GM12878 (cell line): ENCODE data around the gene CDC42EP3. TPM values are rescaled to one million over a fixed set of nuclear protein-coding genes. Genes with fewer than 3 reads are reported as not detected.

Source experiments
- ATAC-seq: fragments of 200-7000 bp; cut with Tn5 transposase; 3 replicates; pipeline ENCODE4 v1.9.1; 2020; ENCODE audit warnings: mild to moderate bottlenecking, moderate library complexity
- BruUV-seq: library from RNA; stranded (reverse); fragments of 400-500 nt; replicated peaks from 2 replicates; lab custom pipeline; 2021; lab: Mats Ljungman, UMichigan
- CTCF ChIA-PET: fragments of 300-600 bp; sonication (Branson Sonifier 250); formaldehyde crosslinking; extraction: SDS; loops from one replicate; lab custom pipeline; 2021; ENCODE audit warnings: inconsistent platforms; lab: Yijun Ruan, JAX
- POLR2A ChIA-PET: fragments of 350-600 bp; formaldehyde crosslinking; extraction: SDS; loops from one replicate; lab custom pipeline; 2021; ENCODE audit warnings: inconsistent platforms; lab: Charles Lee
- RAD21 ChIA-PET: fragments of 300-600 bp; sonication (Branson Sonifier 250); formaldehyde crosslinking; loops from one replicate; lab custom pipeline; 2023; ENCODE audit warnings: antibody characterized with exemption; ENCODE audit not compliant: unreplicated experiment; lab: Charles Lee
- SMC1A ChIA-PET: fragments of 300-600 bp; sonication (Branson Sonifier 250); formaldehyde crosslinking; loops from one replicate; lab custom pipeline; 2023; ENCODE audit not compliant: unreplicated experiment, uncharacterized antibody; lab: Charles Lee
- DNase-seq: peaks from one replicate; pipeline ENCODE4 v3.0.0-alpha.2; 2011; ENCODE audit warnings: low read depth, low spot score
- FAIRE-seq: peaks from 3 replicates; lab custom pipeline; 2011; peaks lifted over from hg19 to GRCh38; lab: Jason Lieb, UNC
- H2AFZ ChIP-seq: 2 replicates; pipeline ENCODE4 v1.6.0; 2011; ENCODE audit warnings: low read depth, low read length, control low read depth; ENCODE audit not compliant: control insufficient read depth
- H3K27ac ChIP-seq: 2 replicates; pipeline ENCODE4 v1.5.1; 2011; ENCODE audit warnings: control low read depth; ENCODE audit not compliant: control insufficient read depth, insufficient read depth
- H3K27me3 ChIP-seq, 2 experiments: replicated peaks in 1 of 2; 2 replicates each; pipeline versions ENCODE4 v1.6.0 to v1.6.1; 2011; ENCODE audit warnings: low read length in 1 of 2; ENCODE audit not compliant: control insufficient read depth in 2 of 2, insufficient read depth in 2 of 2
- H3K36me3 ChIP-seq, 2 experiments: 2 replicates each; pipeline ENCODE4 v1.5.1; 2011; ENCODE audit warnings: low read length in 1 of 2; ENCODE audit not compliant: control insufficient read depth in 2 of 2, insufficient read depth in 2 of 2
- H3K4me1 ChIP-seq: 2 replicates; pipeline ENCODE4 v1.6.1; 2011; ENCODE audit warnings: mild to moderate bottlenecking, low read length, moderate library complexity, mixed read lengths; ENCODE audit not compliant: control insufficient read depth, insufficient read depth
- H3K4me2 ChIP-seq: 2 replicates; pipeline ENCODE4 v1.6.0; 2011; ENCODE audit warnings: control low read depth; ENCODE audit not compliant: control insufficient read depth, insufficient read depth
- H3K4me3 ChIP-seq: fragments of 200-600 bp; sonication (generic); 2 replicates; pipeline ENCODE4 v1.5.1; 2016
- H3K79me2 ChIP-seq: 2 replicates; pipeline ENCODE4 v1.6.0; 2011; ENCODE audit warnings: low read length; ENCODE audit not compliant: control insufficient read depth, insufficient read depth
- H3K9ac ChIP-seq: 2 replicates; pipeline ENCODE4 v1.8.0; 2011; ENCODE audit warnings: low read length, control low read depth, mixed read lengths; ENCODE audit not compliant: control insufficient read depth, insufficient read depth
- H3K9me3 ChIP-seq: replicated peaks from 3 replicates; pipeline ENCODE4 v1.5.1; 2011; ENCODE audit warnings: mild to moderate bottlenecking, low read length; ENCODE audit not compliant: control insufficient read depth, insufficient read depth
- H4K20me1 ChIP-seq: 2 replicates; pipeline ENCODE4 v1.6.0; 2011; ENCODE audit not compliant: control insufficient read depth, insufficient read depth
- CHD2 ChIP-seq: IDR thresholded peaks from 2 replicates; pipeline ENCODE4 v1.6.1; 2011; ENCODE audit warnings: low read depth, low read length, improper control_type of control experiment, borderline replicate concordance
- MTA2 ChIP-seq: fragments of 450-650 bp; IDR thresholded peaks from 2 replicates; pipeline ENCODE4 v1.6.1; 2016; ENCODE audit warnings: low read depth, mild to moderate bottlenecking, moderate library complexity
- POLR2AphosphoS5 ChIP-seq: IDR thresholded peaks from 2 replicates; pipeline ENCODE4 v1.6.1; 2011; ENCODE audit warnings: mild to moderate bottlenecking, low read length, inconsistent platforms
- WGBS: methylation state at CpG from one replicate; pipeline ENCODE4 v1.1.6; 2016; ENCODE audit warnings: low lambda C conversion rate; ENCODE audit not compliant: insufficient replicate concordance, insufficient coverage; ENCODE audit errors: missing lambda C conversion rate; 5-methylcytosine and 5-hydroxymethylcytosine counted together
- in situ Hi-C: fragments of 300-500 bp; cut with MboI; formaldehyde crosslinking; loops from 9 replicates; pipeline ENCODE4 v1.14.3; 2018; ENCODE audit warnings: mixed read lengths
- intact Hi-C: fragments of 100-400 bp; cut with micrococcal nuclease; formaldehyde crosslinking; loops from one replicate; pipeline ENCODE4 v1.14.2; 2022; ENCODE audit not compliant: unreplicated experiment
- polyA plus RNA-seq, 11 experiments: library from polyadenylated mRNA; depleted of rRNA in 4 of 11; unstranded in 6 of 11; stranded (reverse) in 5 of 11; fragments of >200 nt; fragmentation: Nextera tagmentation in 4 of 11; fragmentation: Illumina TruSeq in 1 of 11; extraction: Ambion mirVana in 4 of 11; extraction: Trizol in 1 of 11; gene quantifications; 1 replicate in 1 of 11; 2 replicates in 10 of 11; pipeline versions ENCODE4 v1.2.1 to v1.2.3, GENCODE V29; 2011 to 2016; ENCODE audit warnings: inconsistent platforms in 2 of 11, missing spikeins in 2 of 11, low read depth in 1 of 11
- total RNA-seq, 4 experiments: library from RNA; depleted of rRNA in 3 of 4; stranded (reverse); fragments of >200 nt in 3 of 4; fragmentation: Illumina TruSeq in 1 of 4; extraction: Trizol in 1 of 4; gene quantifications; 2 replicates each; pipeline versions ENCODE4 v1.2.1 to v1.2.3, GENCODE V29; 2013 to 2021
- TF ChIP-seq, protein P1 (sequence below): fragments of 450-650 bp; IDR thresholded peaks from 2 replicates; pipeline ENCODE4 v1.6.1; 2017; ENCODE audit warnings: mild to moderate bottlenecking, moderate library complexity
- TF ChIP-seq, protein P2 (sequence below): fragments of 450-650 bp; IDR thresholded peaks from 2 replicates; pipeline ENCODE4 v1.6.1; 2017; ENCODE audit warnings: low read depth, mild to moderate bottlenecking, moderate library complexity
- TF ChIP-seq, protein P3 (sequence below): fragments of 450-650 bp; IDR thresholded peaks from 2 replicates; pipeline ENCODE4 v1.6.1; 2016; ENCODE audit warnings: mild to moderate bottlenecking
- TF ChIP-seq, protein P4 (sequence below): IDR thresholded peaks from 2 replicates; pipeline ENCODE4 v1.6.1; 2012; ENCODE audit warnings: improper control_type of control experiment, low read depth, low read length; ENCODE audit not compliant: insufficient replicate concordance

CDC42EP3 gene
- total and polyA plus RNA-seq, 10 of the 15 experiments (the other 5 are each of a cell fraction or from before 2014, with no cell fraction given): 11.8 to 86.9 (median 52.9) TPM

DNA sequence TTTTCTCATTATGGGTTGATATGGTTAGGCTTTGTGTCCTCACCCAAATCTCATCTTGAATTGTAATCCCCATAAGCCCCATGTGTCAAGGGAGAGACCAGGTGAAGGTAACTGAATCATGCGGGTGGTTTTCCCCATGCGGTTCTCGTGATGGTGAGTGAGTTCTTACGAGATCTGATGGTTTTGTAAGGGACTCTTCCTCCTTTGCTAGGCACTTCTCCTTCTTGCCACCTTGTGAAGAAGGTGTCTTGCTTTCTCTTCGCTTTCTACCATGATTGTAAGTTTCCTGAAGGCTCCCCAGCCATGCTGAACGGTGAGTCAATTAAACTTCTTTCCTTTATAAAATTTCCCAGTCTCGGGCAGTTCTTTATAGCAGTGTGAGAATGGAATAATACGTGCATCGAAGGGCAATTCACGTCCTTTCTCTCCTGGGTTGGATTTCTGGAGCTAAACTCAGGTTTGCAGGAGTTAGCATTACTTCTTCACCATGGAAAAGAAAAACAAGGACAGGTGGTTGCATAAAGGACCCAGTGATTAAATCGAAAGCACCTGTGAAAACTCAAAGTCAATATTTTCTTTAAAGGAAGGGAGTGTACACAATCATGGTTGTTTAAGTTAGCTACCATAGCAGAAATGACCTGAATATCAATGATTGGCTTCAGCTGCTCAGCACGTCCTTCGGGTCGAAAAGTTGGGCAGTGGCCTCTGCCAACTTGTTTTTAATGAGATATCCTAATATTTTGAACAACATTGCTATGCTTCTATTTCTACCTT is 54.1 kb downstream of the CDC42EP3 start:
- CTCF ChIA-PET: interaction anchor here (0.8 to 7.1 kb wide), 7 partner anchors 10 to 264 kb away, joined by 3 to 32 read pairs (median 5); no protein-coding TSS in a partner anchor
- SMC1A ChIA-PET: interaction anchor here (0.6 to 10.2 kb wide), 15 partner anchors 12 to 260 kb away, joined by 3 to 178 read pairs (median 36); partner anchors contain the start of gene CDC42EP3
- Histone ChIP-seq H3K9me3 (no peaks in the 10 kb centered on the region; the same call in 2 of the 3 replicates), H4K20me1 (no peaks in the 10 kb centered on the region), H3K4me3 (peak overlapping the region; percentile 5; the same call in 1 of the 2 replicates), H3K27me3 (no peaks in the 10 kb centered on the region), H3K9ac (no peak overlapping the region), H3K27ac (peak overlapping the region; percentile 72; the same call in 1 of the 2 replicates), H2AFZ (no peak overlapping the region; the same call in 1 of the 2 replicates), H3K79me2 (peaks cover 23% of the 10 kb centered on the region), H3K4me1 (peaks cover 17% of the 10 kb centered on the region), H3K4me2 (no peak overlapping the region), H3K36me3 (no peaks in the 10 kb centered on the region)
- POLR2A ChIA-PET: interaction anchor here (0.9 to 10.2 kb wide), 7 partner anchors 11 to 58 kb away, joined by 3 to 166 read pairs (median 24); no protein-coding TSS in a partner anchor
- DNase-seq: no peak
- 83% methylated on average over 14 of the region's 14 CpGs for WGBS
- BruUV-seq: TSS peak; percentile 77
- intact Hi-C loops: no loop called here
- no peak for FAIRE-seq
- in situ Hi-C loops: no loop called here
- RAD21 ChIA-PET: interaction anchor here (2.7 to 9.9 kb wide), 6 partner anchors 30 to 60 kb away, joined by 16 to 176 read pairs (median 122); partner anchors contain the start of gene CDC42EP3
- peak; percentile 55 for ATAC-seq
- TF ChIP-seq MTA2: no peak
- TF ChIP-seq, protein P1, sequence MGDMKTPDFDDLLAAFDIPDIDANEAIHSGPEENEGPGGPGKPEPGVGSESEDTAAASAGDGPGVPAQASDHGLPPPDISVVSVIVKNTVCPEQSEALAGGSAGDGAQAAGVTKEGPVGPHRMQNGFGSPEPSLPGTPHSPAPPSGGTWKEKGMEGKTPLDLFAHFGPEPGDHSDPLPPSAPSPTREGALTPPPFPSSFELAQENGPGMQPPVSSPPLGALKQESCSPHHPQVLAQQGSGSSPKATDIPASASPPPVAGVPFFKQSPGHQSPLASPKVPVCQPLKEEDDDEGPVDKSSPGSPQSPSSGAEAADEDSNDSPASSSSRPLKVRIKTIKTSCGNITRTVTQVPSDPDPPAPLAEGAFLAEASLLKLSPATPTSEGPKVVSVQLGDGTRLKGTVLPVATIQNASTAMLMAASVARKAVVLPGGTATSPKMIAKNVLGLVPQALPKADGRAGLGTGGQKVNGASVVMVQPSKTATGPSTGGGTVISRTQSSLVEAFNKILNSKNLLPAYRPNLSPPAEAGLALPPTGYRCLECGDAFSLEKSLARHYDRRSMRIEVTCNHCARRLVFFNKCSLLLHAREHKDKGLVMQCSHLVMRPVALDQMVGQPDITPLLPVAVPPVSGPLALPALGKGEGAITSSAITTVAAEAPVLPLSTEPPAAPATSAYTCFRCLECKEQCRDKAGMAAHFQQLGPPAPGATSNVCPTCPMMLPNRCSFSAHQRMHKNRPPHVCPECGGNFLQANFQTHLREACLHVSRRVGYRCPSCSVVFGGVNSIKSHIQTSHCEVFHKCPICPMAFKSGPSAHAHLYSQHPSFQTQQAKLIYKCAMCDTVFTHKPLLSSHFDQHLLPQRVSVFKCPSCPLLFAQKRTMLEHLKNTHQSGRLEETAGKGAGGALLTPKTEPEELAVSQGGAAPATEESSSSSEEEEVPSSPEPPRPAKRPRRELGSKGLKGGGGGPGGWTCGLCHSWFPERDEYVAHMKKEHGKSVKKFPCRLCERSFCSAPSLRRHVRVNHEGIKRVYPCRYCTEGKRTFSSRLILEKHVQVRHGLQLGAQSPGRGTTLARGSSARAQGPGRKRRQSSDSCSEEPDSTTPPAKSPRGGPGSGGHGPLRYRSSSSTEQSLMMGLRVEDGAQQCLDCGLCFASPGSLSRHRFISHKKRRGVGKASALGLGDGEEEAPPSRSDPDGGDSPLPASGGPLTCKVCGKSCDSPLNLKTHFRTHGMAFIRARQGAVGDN: 0 out of 2 replicates have a peak, but pooled peaks have one; percentile 54
- TF ChIP-seq, protein P2, sequence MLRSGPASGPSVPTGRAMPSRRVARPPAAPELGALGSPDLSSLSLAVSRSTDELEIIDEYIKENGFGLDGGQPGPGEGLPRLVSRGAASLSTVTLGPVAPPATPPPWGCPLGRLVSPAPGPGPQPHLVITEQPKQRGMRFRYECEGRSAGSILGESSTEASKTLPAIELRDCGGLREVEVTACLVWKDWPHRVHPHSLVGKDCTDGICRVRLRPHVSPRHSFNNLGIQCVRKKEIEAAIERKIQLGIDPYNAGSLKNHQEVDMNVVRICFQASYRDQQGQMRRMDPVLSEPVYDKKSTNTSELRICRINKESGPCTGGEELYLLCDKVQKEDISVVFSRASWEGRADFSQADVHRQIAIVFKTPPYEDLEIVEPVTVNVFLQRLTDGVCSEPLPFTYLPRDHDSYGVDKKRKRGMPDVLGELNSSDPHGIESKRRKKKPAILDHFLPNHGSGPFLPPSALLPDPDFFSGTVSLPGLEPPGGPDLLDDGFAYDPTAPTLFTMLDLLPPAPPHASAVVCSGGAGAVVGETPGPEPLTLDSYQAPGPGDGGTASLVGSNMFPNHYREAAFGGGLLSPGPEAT: 0 out of 2 replicates have a peak, but pooled peaks have one; percentile 40
- TF ChIP-seq, protein P3, sequence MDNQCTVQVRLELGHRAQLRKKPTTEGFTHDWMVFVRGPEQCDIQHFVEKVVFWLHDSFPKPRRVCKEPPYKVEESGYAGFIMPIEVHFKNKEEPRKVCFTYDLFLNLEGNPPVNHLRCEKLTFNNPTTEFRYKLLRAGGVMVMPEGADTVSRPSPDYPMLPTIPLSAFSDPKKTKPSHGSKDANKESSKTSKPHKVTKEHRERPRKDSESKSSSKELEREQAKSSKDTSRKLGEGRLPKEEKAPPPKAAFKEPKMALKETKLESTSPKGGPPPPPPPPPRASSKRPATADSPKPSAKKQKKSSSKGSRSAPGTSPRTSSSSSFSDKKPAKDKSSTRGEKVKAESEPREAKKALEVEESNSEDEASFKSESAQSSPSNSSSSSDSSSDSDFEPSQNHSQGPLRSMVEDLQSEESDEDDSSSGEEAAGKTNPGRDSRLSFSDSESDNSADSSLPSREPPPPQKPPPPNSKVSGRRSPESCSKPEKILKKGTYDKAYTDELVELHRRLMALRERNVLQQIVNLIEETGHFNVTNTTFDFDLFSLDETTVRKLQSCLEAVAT: peak; percentile 87
- TF ChIP-seq POLR2AphosphoS5: peak; percentile 72
- peak; percentile 63; the same call in 1 of the 2 replicates for TF ChIP-seq CHD2
- TF ChIP-seq, protein P4, sequence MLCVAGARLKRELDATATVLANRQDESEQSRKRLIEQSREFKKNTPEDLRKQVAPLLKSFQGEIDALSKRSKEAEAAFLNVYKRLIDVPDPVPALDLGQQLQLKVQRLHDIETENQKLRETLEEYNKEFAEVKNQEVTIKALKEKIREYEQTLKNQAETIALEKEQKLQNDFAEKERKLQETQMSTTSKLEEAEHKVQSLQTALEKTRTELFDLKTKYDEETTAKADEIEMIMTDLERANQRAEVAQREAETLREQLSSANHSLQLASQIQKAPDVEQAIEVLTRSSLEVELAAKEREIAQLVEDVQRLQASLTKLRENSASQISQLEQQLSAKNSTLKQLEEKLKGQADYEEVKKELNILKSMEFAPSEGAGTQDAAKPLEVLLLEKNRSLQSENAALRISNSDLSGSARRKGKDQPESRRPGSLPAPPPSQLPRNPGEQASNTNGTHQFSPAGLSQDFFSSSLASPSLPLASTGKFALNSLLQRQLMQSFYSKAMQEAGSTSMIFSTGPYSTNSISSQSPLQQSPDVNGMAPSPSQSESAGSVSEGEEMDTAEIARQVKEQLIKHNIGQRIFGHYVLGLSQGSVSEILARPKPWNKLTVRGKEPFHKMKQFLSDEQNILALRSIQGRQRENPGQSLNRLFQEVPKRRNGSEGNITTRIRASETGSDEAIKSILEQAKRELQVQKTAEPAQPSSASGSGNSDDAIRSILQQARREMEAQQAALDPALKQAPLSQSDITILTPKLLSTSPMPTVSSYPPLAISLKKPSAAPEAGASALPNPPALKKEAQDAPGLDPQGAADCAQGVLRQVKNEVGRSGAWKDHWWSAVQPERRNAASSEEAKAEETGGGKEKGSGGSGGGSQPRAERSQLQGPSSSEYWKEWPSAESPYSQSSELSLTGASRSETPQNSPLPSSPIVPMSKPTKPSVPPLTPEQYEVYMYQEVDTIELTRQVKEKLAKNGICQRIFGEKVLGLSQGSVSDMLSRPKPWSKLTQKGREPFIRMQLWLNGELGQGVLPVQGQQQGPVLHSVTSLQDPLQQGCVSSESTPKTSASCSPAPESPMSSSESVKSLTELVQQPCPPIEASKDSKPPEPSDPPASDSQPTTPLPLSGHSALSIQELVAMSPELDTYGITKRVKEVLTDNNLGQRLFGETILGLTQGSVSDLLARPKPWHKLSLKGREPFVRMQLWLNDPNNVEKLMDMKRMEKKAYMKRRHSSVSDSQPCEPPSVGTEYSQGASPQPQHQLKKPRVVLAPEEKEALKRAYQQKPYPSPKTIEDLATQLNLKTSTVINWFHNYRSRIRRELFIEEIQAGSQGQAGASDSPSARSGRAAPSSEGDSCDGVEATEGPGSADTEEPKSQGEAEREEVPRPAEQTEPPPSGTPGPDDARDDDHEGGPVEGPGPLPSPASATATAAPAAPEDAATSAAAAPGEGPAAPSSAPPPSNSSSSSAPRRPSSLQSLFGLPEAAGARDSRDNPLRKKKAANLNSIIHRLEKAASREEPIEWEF: no peak
